GM18517 (cell line): ENCODE results near the gene LMBR1.

Experiments
- ATAC-seq: cut with Tn5 transposase; IDR thresholded peaks from one replicate; pipeline ENCODE4 v1.9.1; 2021; ENCODE audit warnings: mild to moderate bottlenecking, moderate library complexity; ENCODE audit not compliant: unreplicated experiment

LMBR1 gene

GRCh38 chr7:156764016-156764669, 128.8 kb downstream of the LMBR1 start:
- no peak for ATAC-seq

- no peak for ATAC-seq
Observed at GRCh38 chr7:156759579-156760202, 133.3 kb downstream of the LMBR1 start.

- ATAC-seq: no peak
Observed at GRCh38 chr7:156759143-156759542, 133.8 kb downstream of the LMBR1 start.

GRCh38 chr7:156754201-156754600, 138.8 kb downstream of the LMBR1 start:
- no peak for ATAC-seq

DNA sequence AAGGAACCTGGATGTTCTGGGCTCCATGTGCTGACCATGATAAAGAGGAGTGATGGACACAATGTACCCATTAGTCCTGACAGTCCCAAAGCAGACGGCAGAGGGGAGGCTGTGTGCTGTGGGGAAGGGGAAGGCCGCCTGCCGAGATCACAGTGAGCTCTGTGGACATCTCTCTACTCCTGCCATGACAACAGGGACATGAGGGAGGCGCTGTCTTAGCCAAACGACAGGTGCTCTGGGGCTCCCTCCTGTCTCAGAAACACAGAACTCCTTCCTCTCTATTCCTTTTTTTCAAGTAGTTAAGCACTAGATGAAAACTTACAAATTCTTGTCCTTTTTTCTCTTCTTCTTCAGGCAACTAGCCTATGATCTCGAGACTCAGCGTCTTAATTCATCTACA, 139.4 kb downstream of the LMBR1 start:
- no peak for ATAC-seq

GRCh38 chr7:156753229-156753560, 139.8 kb downstream of the LMBR1 start:
- ATAC-seq: no peak

- ATAC-seq: no peak
Observed at GRCh38 chr7:156752367-156753228, 140.4 kb downstream of the LMBR1 start.

DNA sequence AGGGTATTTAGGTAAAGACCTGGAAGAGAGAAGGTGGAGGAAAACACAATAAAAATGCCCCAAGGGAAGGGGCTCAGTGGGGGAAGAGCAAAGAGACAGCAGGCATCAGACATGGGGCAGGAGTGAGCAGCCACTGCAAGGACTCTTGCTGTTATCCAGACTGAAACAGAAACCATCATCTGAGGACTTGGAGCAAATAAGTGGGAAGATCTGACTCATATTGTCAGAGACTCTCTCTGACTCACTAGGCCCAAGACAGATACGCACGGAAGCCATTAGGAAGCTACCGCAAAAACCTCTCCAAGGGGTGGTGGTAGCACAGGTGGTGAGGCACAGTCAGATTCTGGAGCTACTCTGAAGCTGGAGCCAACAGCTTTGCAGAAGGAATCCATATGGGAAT, 141.7 kb downstream of the LMBR1 start:
- no peak for ATAC-seq

DNA sequence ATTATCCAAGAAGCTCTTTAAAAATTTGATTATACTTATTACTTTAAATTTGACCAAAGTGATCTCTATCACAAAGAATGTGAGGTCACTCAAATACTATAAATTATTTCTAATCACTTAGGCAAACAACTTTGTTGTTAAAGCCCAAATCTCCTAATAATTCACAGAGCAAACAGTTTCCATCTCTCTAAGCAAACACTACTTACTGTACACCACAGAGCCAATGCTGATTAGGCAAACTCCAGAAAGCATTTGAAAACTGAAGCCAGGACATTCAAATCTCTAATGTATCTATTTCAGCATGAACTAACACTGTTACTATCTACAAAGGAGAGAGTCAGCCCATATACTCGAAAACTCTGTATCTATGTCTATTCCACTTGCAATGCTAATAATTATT, 145.3 kb downstream of the LMBR1 start:
- ATAC-seq: no peak

DNA sequence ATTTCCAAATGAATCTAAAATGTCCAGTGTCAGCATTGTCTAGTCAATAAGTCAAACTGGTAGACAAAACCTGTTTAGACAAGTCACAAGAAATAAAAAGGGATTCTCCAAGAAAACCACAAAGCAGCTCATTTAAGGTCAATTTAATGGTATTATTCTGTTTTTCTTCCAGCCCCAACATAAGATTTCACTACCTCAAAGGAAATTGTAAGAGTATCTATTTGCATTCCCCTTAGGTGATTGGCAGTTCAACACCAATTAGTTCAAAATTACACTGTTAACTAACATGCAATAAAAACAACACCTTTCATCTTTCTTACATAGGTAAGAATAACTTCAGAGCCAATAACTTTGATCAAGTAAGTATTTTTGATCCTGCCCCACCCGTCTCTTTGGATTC, 146.1 kb downstream of the LMBR1 start:
- ATAC-seq: no peak

DNA sequence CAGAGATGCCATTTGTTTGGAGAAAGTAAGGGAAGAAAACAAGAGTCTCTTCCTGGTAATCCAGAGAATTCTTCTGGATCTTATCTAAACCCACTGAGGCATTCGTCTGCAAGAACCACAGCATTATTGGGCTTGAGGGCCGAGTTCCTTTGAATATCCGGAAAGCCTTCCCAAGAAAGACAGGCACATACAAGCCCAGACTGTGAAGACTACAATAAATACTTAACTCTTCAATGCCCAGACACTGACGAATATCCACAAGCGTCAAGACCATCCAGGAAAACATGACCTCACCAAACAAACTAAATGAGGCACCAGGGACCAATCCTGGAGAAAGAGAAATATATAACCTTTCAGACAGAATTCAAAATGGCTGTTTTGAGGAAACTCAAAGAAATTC, 153.4 kb downstream of the LMBR1 start:
- no peak for ATAC-seq

DNA sequence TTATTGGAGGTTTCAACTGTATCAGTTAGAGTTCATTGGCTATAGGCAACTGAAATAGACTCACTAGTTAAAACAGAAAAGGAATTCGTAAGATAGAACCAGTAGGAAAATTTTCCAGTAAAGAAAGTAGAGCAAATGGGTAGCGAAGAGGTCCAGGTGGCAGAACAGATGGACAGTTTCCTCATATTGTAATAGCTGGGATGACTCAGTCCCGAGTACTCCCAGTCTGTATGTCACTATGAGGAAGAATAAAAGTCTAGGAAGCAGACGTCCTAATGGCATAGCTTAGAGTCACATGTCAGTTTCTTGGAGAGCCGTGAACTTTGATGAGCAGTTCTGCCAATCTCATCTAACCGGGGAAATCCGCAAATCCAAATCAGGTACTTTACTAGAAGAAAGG, 157.1 kb downstream of the LMBR1 start:
- ATAC-seq: no peak

DNA sequence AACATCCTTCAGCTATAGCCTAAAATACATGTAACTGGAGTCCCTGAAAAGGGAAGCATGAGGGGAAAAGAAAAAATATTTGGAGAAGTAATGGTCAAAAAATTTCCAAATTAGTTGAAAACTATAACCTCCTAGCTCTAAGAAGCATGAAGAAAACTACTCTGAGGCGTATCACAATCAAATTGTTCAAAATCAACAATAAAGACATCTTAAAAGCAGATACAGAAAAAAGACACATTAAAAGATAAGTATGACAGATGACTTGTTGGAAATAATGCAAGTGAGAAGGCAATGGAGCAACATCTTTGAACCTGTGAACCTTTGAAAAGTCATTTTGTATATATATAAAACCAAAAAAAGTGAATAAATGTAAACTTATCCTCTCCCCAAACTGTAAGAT, 159.3 kb downstream of the LMBR1 start:
- no peak for ATAC-seq

GRCh38 chr7:156732091-156732625, 160.8 kb downstream of the LMBR1 start:
- ATAC-seq: no peak

DNA sequence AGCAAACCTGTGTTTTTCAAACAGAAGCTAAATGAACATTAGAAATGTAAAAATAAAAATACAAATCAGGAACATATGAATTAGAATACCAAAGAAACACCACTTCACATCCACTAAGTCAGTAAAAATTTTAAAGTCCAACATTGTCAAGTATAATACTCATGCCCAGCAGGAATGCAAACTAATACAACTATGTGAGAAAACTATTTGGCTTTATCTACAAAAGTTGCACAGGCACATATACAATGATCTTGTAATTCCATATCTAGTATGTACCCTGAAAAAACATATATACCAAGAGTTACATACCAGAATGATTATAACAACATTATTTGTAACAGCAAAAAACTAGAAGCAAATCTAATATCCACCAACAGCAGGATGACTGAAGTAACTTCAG, 161.3 kb downstream of the LMBR1 start:
- no peak for ATAC-seq

DNA sequence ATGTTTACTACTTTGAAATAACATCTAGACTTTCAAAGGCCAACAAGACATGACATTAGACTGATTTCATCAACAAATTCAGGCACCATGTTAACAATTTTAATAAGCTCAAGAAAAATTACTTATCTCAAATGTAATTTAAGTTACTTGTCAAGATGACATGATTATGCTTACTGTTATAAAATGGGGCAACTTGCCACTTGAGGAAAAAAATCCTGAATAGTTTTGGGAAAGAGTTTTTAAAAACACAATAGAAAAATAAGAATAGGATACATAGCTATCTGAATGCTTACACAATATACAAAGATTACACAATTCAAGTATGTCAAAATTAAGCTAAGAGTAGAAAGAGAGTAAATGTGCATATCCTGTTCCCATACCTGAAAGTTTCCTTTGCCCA, 167.0 kb downstream of the LMBR1 start:
- ATAC-seq: no peak

DNA sequence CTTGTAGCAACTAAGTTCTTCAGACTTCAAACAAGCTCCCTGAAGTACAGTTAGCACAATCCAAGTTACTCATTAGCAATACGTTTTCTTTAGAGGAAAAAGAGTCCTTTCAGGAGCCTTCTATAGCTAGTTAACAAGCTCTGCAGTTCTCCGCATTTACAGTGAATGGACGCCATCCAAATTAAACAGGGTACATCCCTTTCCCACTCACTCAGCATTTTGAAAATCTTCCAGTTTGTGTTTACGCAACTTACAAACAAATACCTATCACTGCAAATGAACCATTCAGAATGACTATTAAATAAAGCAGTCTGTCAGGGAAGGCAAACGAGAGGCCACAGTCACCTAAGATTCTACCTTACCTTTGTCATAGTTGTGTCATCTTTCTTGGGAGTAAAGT, 167.9 kb downstream of the LMBR1 start:
- no peak for ATAC-seq

DNA sequence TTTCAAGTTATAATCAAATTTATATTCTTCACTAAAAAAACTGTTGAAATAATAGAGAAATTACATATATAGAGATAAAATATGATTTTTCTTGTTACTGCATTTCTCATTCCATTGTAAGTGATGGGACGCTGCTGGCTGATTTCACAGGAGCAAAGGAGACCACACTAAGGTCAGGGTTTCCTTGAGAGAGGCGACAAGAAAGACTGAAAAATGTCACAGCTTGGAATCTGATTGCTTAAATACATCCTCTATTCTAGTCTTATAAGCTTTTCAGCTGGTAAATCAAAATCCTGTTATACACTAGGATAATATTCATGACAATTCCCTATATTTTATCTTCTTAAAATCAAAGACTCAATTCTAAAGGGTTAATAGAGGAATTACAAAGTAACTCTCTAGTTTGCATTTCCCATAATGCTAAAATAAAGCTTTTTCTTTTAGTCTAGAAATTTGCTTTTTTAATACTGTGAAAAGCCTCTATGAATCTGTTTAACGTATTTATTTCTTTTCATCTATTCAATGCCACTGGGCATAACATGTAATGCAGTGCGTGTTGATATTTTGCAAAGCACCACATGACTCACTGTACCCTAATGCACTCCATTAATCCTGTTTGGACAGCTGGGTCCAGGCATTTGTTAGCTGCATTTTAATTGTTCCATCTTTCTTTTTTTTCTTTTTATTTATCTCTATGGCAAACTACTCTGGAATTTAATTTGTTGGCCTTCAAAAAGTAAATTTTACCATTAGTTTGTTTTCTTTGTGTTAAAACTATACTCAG, 170.7 kb downstream of the LMBR1 start:
- no peak for ATAC-seq

- ATAC-seq: peak; percentile 45
Observed at GRCh38 chr7:156703773-156704482, 189.1 kb downstream of the LMBR1 start.

- ATAC-seq: no peak
Observed at GRCh38 chr7:156703209-156703608, 189.8 kb downstream of the LMBR1 start.
